SU-DHL-6 (cell line): ENCODE measurements around the gene DST.

Experiments
- H2AFZ ChIP-seq: fragments of 200-600 bp; sonication (generic); 2 replicates; pipeline ENCODE4 v1.6.1; 2014; ENCODE audit warnings: low read depth, mild to moderate bottlenecking, moderate library complexity, mixed read lengths, antibody characterized with exemption, low read length; ENCODE audit not compliant: severe bottlenecking
- H3F3A ChIP-seq: fragments of 200-600 bp; shearing (Covaris generic); 2 replicates; pipeline ENCODE4 v1.6.0; 2016; ENCODE audit warnings: antibody characterized with exemption, mild to moderate bottlenecking; ENCODE audit not compliant: insufficient read depth
- H3K27ac ChIP-seq: fragments of 200-600 bp; sonication (generic); 2 replicates; pipeline ENCODE4 v1.5.1; 2016; ENCODE audit warnings: low read depth, mild to moderate bottlenecking, low read length, moderate library complexity, mixed read lengths
- H3K27me3 ChIP-seq: fragments of 200-600 bp; sonication (generic), shearing (Covaris generic); 2 replicates; pipeline ENCODE4 v1.6.0; 2014; ENCODE audit warnings: mild to moderate bottlenecking, low read length
- H3K36me3 ChIP-seq: fragments of 200-600 bp; sonication (generic); 2 replicates; pipeline ENCODE4 v1.6.1; 2014; ENCODE audit warnings: mild to moderate bottlenecking, low read length, mixed read lengths
- H3K4me2 ChIP-seq: fragments of 300-600, 200-600 bp; shearing (Covaris generic), sonication (generic); 2 replicates; pipeline ENCODE4 v1.6.0; 2014; ENCODE audit warnings: low read length, low read depth, mild to moderate bottlenecking; ENCODE audit not compliant: poor library complexity, severe bottlenecking
- H3K4me3 ChIP-seq: fragments of 200-600 bp; sonication (generic); 2 replicates; pipeline ENCODE4 v1.5.1; 2014; ENCODE audit warnings: antibody characterized with exemption, low read length, mild to moderate bottlenecking, mixed read lengths; ENCODE audit not compliant: insufficient read depth, poor library complexity, severe bottlenecking
- H3K79me2 ChIP-seq: fragments of 200-600 bp; sonication (generic); 2 replicates; pipeline ENCODE4 v1.6.1; 2014; ENCODE audit warnings: mild to moderate bottlenecking, low read length, moderate library complexity; ENCODE audit not compliant: insufficient read depth
- H3K9ac ChIP-seq: fragments of 200-600 bp; sonication (generic); 2 replicates; pipeline ENCODE4 v1.7.0; 2014; ENCODE audit warnings: mild to moderate bottlenecking, low read length
- H3K9me2 ChIP-seq: fragments of 200-600 bp; sonication (generic); replicated peaks from 2 replicates; pipeline ENCODE4 v1.6.1; 2014; ENCODE audit warnings: low read length; ENCODE audit not compliant: insufficient read depth
- H3K9me3 ChIP-seq: fragments of 200-600 bp; sonication (generic); 2 replicates; pipeline ENCODE4 v1.6.1; 2014; ENCODE audit warnings: low read length, mixed read lengths; ENCODE audit not compliant: insufficient read depth
- H4K20me1 ChIP-seq: fragments of 200-600 bp; sonication (generic); 2 replicates; pipeline ENCODE4 v1.6.1; 2014; ENCODE audit warnings: low read depth, mild to moderate bottlenecking, antibody characterized with exemption, low read length, moderate library complexity, mixed read lengths
- CTCF ChIP-seq: fragments of 200-600 bp; sonication (generic); IDR thresholded peaks from one replicate; pipeline ENCODE4 v1.5.1; 2017; ENCODE audit warnings: antibody characterized with exemption, mild to moderate bottlenecking, low read length, moderate library complexity; ENCODE audit not compliant: insufficient read depth, poor library complexity, severe bottlenecking
- EZH2phosphoT487 ChIP-seq: fragments of 200-600 bp; sonication (generic), shearing (Covaris generic); conservative IDR thresholded peaks from 2 replicates; pipeline ENCODE4 v1.6.1; 2018; ENCODE audit warnings: mild to moderate bottlenecking, antibody characterized with exemption, low read length, moderate library complexity, mixed read lengths

DST gene

DNA sequence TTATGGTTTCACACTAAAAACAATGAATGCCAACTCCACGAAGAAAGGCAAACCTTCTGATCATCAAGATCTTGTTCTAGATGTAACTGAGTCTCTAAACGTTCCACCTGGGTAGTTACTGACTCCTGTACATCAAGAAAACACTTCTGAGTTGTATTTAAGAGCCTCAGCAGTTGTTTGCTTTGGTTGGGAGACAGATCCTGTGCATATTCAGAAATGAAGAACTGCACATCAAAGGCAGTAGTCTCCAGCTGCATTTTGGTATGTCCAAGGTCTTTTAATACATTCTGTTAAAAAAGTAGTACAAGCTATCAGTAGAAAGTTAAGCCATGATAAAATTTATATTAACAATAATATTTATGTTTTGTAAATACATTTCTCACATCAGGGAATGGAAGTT is 41.3 kb downstream of the DST start:
- no peaks in the 10 kb centered on the region for H3K27me3 ChIP-seq
- H3K79me2 ChIP-seq = no peaks in the 10 kb centered on the region
- H3K27ac ChIP-seq = no peak overlapping the region
- no peaks in the 10 kb centered on the region for H3K9me3 ChIP-seq
- H2AFZ ChIP-seq = no peak overlapping the region
- no peak overlapping the region for H3K4me2 ChIP-seq
- H4K20me1 ChIP-seq = no peaks in the 10 kb centered on the region
- H3K36me3 ChIP-seq = no peaks in the 10 kb centered on the region
- no peak overlapping the region for H3K4me3 ChIP-seq
- TF ChIP-seq EZH2phosphoT487 (no peak), CTCF (no peak)
- no peak overlapping the region for H3K9ac ChIP-seq
- H3K9me2 ChIP-seq = no peaks in the 10 kb centered on the region
- no peaks in the 10 kb centered on the region for H3F3A ChIP-seq

GRCh38 chr6:56595490-56596122 is 47.1 kb downstream of the DST start:
- Histone ChIP-seq H3F3A (peaks cover 3% of the 10 kb centered on the region; the same call in 1 of the 2 replicates), H3K9me2 (no peaks in the 10 kb centered on the region), H3K9ac (no peak overlapping the region), H2AFZ (no peak overlapping the region), H3K9me3 (no peaks in the 10 kb centered on the region), H3K4me3 (no peak overlapping the region), H3K79me2 (no peaks in the 10 kb centered on the region), H3K27me3 (no peaks in the 10 kb centered on the region), H3K36me3 (no peaks in the 10 kb centered on the region), H4K20me1 (no peaks in the 10 kb centered on the region), H3K27ac (no peak overlapping the region), H3K4me2 (no peak overlapping the region)
- TF ChIP-seq CTCF (peak; percentile 93), EZH2phosphoT487 (no peak)

DNA sequence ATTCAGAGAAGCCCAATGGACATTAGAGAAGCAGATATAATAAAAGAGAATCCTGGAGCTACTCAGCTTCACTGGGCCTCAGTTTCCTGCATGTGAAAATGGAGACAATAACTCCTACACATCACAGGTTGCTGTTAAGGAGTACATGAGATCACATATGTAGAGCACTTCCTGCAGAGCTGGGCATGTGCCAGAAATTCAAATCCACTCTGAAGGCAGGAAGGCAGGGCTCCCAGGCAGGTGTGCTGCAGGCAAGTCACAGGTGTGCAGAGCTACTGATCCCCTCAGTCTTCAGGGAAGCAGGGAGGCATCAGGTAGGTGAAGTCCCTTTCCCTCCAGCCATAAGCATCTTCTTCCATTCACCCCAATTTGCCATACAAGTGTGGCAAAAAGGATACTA is 48.0 kb downstream of the DST start:
- TF ChIP-seq EZH2phosphoT487 (no peak), CTCF (no peak)
- Histone ChIP-seq H3K27ac (no peak overlapping the region), H3K9me3 (no peaks in the 10 kb centered on the region), H2AFZ (no peak overlapping the region), H3F3A (peaks cover 3% of the 10 kb centered on the region; the same call in 1 of the 2 replicates), H3K4me3 (no peak overlapping the region), H3K9ac (no peak overlapping the region), H3K9me2 (no peaks in the 10 kb centered on the region), H3K27me3 (no peaks in the 10 kb centered on the region), H3K36me3 (no peaks in the 10 kb centered on the region), H4K20me1 (no peaks in the 10 kb centered on the region), H3K4me2 (no peak overlapping the region), H3K79me2 (no peaks in the 10 kb centered on the region)
